ENCODE measurements around the gene KLF17.

DNA sequence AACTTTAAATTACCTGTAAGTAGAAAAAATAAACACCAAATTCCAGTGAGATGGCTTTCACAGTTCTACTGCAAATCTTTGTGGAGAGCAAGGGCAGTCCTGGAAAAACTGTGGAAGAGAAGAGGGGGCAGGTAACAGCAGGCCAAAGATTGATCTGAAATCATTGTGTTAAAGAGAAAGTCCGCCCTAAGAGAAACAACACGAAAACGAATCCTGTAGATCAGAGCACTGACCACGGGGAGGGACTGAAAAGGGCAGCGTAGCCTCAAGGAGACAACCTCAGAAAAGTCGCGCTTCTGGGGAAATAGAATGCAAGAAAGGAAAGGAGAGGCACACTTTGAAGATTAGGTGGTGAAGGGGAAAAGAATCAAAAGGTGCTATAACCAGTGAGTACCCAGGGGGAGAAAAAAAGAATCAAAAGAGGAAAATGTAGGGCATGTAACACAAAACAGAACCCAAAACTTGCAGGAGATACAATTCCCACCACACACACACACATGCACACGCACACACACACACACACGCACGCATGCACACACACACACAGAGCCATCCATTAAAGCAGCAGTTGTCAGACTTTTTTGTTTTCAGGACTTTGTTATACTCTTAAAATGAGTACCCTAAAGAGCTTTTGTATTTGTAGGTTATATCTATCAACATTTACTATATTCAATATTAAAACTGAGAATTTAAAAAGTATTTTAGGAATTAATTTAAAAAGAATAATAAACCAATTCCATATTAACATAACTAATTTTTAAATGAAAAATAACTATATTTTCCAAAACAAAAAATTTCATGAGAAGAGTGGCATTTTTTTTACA, 28.0 kb upstream of the KLF17 start:
- TF ChIP-seq, protein P1, sequence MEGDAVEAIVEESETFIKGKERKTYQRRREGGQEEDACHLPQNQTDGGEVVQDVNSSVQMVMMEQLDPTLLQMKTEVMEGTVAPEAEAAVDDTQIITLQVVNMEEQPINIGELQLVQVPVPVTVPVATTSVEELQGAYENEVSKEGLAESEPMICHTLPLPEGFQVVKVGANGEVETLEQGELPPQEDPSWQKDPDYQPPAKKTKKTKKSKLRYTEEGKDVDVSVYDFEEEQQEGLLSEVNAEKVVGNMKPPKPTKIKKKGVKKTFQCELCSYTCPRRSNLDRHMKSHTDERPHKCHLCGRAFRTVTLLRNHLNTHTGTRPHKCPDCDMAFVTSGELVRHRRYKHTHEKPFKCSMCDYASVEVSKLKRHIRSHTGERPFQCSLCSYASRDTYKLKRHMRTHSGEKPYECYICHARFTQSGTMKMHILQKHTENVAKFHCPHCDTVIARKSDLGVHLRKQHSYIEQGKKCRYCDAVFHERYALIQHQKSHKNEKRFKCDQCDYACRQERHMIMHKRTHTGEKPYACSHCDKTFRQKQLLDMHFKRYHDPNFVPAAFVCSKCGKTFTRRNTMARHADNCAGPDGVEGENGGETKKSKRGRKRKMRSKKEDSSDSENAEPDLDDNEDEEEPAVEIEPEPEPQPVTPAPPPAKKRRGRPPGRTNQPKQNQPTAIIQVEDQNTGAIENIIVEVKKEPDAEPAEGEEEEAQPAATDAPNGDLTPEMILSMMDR (conservative IDR thresholded peaks at IDR 0.05 in 1 of 2, IDR thresholded peaks at IDR 0.05 in 1 of 2; ENCODE audit: extremely low read depth in 1 of 2, insufficient read depth in 1 of 2, low read depth in 1 of 2, low read length in 2 of 2) = no peak
- TF ChIP-seq EZH2 (IDR thresholded peaks at IDR 0.05; ENCODE audit: borderline replicate concordance, low read length) = no peak

All from mammary epithelial cell (primary cell).